Measurements from ENCODE around the gene GATAD2A.

DNA sequence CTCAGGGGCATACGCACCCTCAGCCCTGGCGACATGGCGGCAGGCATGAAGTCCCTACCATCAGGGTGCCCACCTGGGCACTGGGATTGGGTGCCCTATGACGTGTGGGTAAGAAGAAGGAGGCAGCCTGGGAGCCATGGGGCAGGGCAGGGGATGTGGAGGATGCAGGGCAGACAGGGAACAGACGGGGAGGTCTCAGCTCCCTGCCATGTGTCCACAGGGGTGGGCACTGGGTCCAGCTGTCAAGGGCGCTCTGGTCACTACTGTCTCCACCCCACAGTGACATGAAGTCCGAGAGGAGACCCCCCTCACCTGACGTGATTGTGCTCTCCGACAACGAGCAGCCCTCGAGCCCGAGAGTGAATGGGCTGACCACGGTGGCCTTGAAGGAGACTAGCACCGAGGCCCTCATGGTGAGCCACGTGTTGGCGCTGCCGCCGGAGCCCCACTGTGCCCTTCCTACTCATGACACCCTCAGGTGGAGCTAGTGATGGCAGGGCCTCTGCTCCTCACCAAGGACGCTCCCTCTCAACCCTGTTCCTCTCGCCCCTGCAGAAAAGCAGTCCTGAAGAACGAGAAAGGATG, 86.6 kb downstream of the GATAD2A start:
- TF ChIP-seq POLR2A (IDR thresholded peaks at IDR 0.05; ENCODE audit: low read length) = no peak
- no peak for TF ChIP-seq GATA1 (IDR thresholded peaks at IDR 0.05; ENCODE audit: low read depth, low read length)
